ENCODE results near the gene LSM2.
"Not testable (repeated sequence)": the region's sequence is repeated elsewhere in the genome, so short reads cannot be mapped to it uniquely, and the experiment has no call there.

LSM2 gene

DNA sequence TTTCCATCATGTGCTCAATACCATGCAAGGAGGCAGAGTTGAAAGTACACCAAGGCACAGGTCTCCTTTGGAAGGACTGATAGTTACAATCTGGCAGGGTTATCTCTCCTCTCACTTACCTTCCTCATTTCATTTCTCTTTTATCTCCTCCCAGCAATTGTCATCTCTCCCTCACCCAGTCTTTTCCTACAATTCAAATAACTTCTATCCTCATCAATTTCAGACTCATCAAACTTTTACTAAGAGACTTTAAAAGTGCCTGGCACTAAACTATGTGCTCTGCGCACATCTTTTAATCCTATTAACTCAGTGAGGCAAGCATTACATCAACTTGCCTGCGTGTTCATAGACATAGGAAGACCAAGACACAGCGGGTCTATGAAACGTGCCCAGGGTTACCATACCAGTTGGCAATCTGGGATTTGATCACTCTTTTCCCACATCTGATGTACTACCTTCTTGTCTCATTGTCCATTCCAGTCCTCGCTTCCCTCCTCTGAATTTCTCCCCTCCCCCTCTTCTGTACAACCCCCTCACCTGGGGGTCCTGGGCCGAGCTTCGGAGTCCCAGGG is 12.4 kb downstream of the LSM2 start:
- peak; percentile 55 for DNase-seq
- Histone ChIP-seq H2BK120ac (ENCODE audit: low read depth, low read length) (peak overlapping the region; percentile 73), H4K91ac (ENCODE audit: low read length) (peak overlapping the region; percentile 86)

GRCh38 chr6:31793927-31794245 is 12.9 kb downstream of the LSM2 start:
- H2BK15ac ChIP-seq (ENCODE audit: low read depth, poor library complexity, severe bottlenecking); H2BK5ac ChIP-seq (ENCODE audit: low read depth, low read length, poor library complexity, severe bottlenecking); H3K27me3 ChIP-seq (ENCODE audit: control insufficient read depth in 1 of 2, insufficient read depth in 1 of 2, low read length in 2 of 2); H3K9me3 ChIP-seq (ENCODE audit: control insufficient read depth, low read length); H2AFZ ChIP-seq (ENCODE audit: low read depth, low read length); H3K14ac ChIP-seq (ENCODE audit: low read length in 2 of 2); H3K18ac ChIP-seq (ENCODE audit: low read depth in 1 of 2, low read length in 2 of 2); H3K23ac ChIP-seq (ENCODE audit: low read length in 2 of 2); H2BK120ac ChIP-seq (ENCODE audit: low read depth, low read length); H3K27ac ChIP-seq (ENCODE audit: low read length, poor library complexity, severe bottlenecking); H3K4me2 ChIP-seq (ENCODE audit: low read length, poor library complexity, severe bottlenecking); DNase-seq; H4K91ac ChIP-seq (ENCODE audit: low read length); H2BK12ac ChIP-seq (ENCODE audit: low read length in 2 of 2); H2AK5ac ChIP-seq (ENCODE audit: low read length, severe bottlenecking); H3K4ac ChIP-seq (ENCODE audit: low read depth in 1 of 2, low read length in 2 of 2); H4K8ac ChIP-seq (ENCODE audit: low read length): not testable (repeated sequence)
- Histone ChIP-seq H3K9ac (ENCODE audit: low read length) (peak overlapping the region; percentile 99), H3K36me3 (ENCODE audit: control insufficient read depth in 1 of 2, insufficient read depth in 2 of 2, low read depth in 1 of 2, low read length in 2 of 2) (peaks cover 31 to 40% of the 10 kb centered on the region in 2 experiments), H3K4me3 (ENCODE audit: insufficient read depth in 1 of 2, low read depth in 1 of 2, low read length in 2 of 2) (peak overlapping the region in 1 of 2 experiments; percentile 98), H3K4me1 (ENCODE audit: control insufficient read depth, insufficient read depth, low read depth, low read length) (peaks cover 15% of the 10 kb centered on the region), H3K79me1 (replicated peaks; ENCODE audit: low read length, poor library complexity, severe bottlenecking) (peaks cover 12% of the 10 kb centered on the region)
- 90% methylated on average over 6 of the region's 6 CpGs for WGBS

More for the DNA sequence above, 12.4 kb downstream of the LSM2 start:
- no peaks in the 10 kb centered on the region for H3K9me3 ChIP-seq (ENCODE audit: control insufficient read depth, low read length)
- H3K36me3 ChIP-seq (ENCODE audit: control insufficient read depth in 1 of 2, insufficient read depth in 2 of 2, low read depth in 1 of 2, low read length in 2 of 2) = peaks cover 26 to 38% of the 10 kb centered on the region in 2 experiments
- peak overlapping the region; percentile 21 for H2BK5ac ChIP-seq (ENCODE audit: low read depth, low read length, poor library complexity, severe bottlenecking)
- H3K14ac ChIP-seq (ENCODE audit: low read length in 2 of 2) = peak overlapping the region in 1 of 2 experiments; percentile 68
- H3K23ac ChIP-seq (ENCODE audit: low read length in 2 of 2) = no peak overlapping the region
- H3K4me3 ChIP-seq (ENCODE audit: insufficient read depth in 1 of 2, low read depth in 1 of 2, low read length in 2 of 2) = peak overlapping the region; percentile 74 to 98
- H2AFZ ChIP-seq (ENCODE audit: low read depth, low read length) = no peak overlapping the region
- peak overlapping the region; percentile 23 for H2AK5ac ChIP-seq (ENCODE audit: low read length, severe bottlenecking)
- H3K4me2 ChIP-seq (ENCODE audit: low read length, poor library complexity, severe bottlenecking) = peak overlapping the region; percentile 93
- peak overlapping the region; percentile 41 to 86 for H2BK12ac ChIP-seq (ENCODE audit: low read length in 2 of 2)
- H3K27ac ChIP-seq (ENCODE audit: low read length, poor library complexity, severe bottlenecking) = peak overlapping the region; percentile 38
- H4K8ac ChIP-seq (ENCODE audit: low read length) = peak overlapping the region; percentile 12
- peak overlapping the region; percentile 94 to 97 for H3K18ac ChIP-seq (ENCODE audit: low read depth in 1 of 2, low read length in 2 of 2)
- peaks cover 15% of the 10 kb centered on the region for H3K4me1 ChIP-seq (ENCODE audit: control insufficient read depth, insufficient read depth, low read depth, low read length)
- H2BK15ac ChIP-seq (ENCODE audit: low read depth, poor library complexity, severe bottlenecking) = peak overlapping the region; percentile 62
- peak overlapping the region; percentile 99 for H3K9ac ChIP-seq (ENCODE audit: low read length)
- H3K4ac ChIP-seq (ENCODE audit: low read depth in 1 of 2, low read length in 2 of 2) = peak overlapping the region; percentile 86 to 92
- H3K79me1 ChIP-seq (replicated peaks; ENCODE audit: low read length, poor library complexity, severe bottlenecking) = peaks cover 13% of the 10 kb centered on the region
- WGBS = 12% methylated on average over 7 of the region's 7 CpGs
- no peaks in the 10 kb centered on the region for H3K27me3 ChIP-seq (ENCODE audit: control insufficient read depth in 1 of 2, insufficient read depth in 1 of 2, low read length in 2 of 2)

DNA sequence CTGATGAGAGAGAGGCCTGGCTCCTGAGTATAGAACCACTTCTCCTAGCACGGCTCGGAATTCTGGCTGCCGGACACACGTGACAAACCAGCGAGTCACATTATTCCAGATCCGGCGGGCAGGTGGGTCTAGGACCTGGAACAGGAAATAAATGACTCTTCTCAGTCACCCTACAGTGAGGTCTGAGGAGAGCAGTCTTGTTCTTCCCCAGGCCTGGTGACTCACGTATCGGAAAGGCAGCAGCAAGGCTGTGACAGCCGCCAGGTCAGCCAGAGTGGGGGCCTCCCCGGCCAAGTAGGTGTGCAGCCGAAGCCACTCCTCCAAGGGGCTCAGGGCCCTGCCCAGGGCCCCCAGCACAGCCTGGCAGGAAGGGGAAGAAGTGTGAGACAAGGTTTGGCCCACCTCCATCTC is 14.0 kb downstream of the LSM2 start:
- peak overlapping the region; percentile 3 for H4K8ac ChIP-seq (ENCODE audit: low read length)
- H2AK5ac ChIP-seq (ENCODE audit: low read length, severe bottlenecking) = no peak overlapping the region
- no peaks in the 10 kb centered on the region for H3K27me3 ChIP-seq (ENCODE audit: control insufficient read depth in 1 of 2, insufficient read depth in 1 of 2, low read length in 2 of 2)
- no peak overlapping the region for H2BK120ac ChIP-seq (ENCODE audit: low read depth, low read length)
- H3K9ac ChIP-seq (ENCODE audit: low read length) = no peak overlapping the region
- H3K4ac ChIP-seq (ENCODE audit: low read depth in 1 of 2, low read length in 2 of 2) = peak overlapping the region in 1 of 2 experiments; percentile 35
- H2BK12ac ChIP-seq (ENCODE audit: low read length in 2 of 2) = peak overlapping the region in 1 of 2 experiments; percentile 10
- H2BK15ac ChIP-seq (ENCODE audit: low read depth, poor library complexity, severe bottlenecking) = no peak overlapping the region
- H3K4me2 ChIP-seq (ENCODE audit: low read length, poor library complexity, severe bottlenecking) = peak overlapping the region; percentile 32
- H3K4me3 ChIP-seq (ENCODE audit: insufficient read depth in 1 of 2, low read depth in 1 of 2, low read length in 2 of 2) = peak overlapping the region in 1 of 2 experiments; percentile 7
- H3K14ac ChIP-seq (ENCODE audit: low read length in 2 of 2) = no peak overlapping the region
- no peak overlapping the region for H2AFZ ChIP-seq (ENCODE audit: low read depth, low read length)
- no peak overlapping the region for H4K91ac ChIP-seq (ENCODE audit: low read length)
- peaks cover 12% of the 10 kb centered on the region for H3K79me1 ChIP-seq (replicated peaks; ENCODE audit: low read length, poor library complexity, severe bottlenecking)
- H3K36me3 ChIP-seq (ENCODE audit: control insufficient read depth in 1 of 2, insufficient read depth in 2 of 2, low read depth in 1 of 2, low read length in 2 of 2) = peaks cover 34 to 40% of the 10 kb centered on the region in 2 experiments
- H3K9me3 ChIP-seq (ENCODE audit: control insufficient read depth, low read length) = no peaks in the 10 kb centered on the region
- 51% methylated on average over 12 of the region's 12 CpGs for WGBS
- DNase-seq = peak; percentile 59
- H2BK5ac ChIP-seq (ENCODE audit: low read depth, low read length, poor library complexity, severe bottlenecking) = no peak overlapping the region
- peak overlapping the region; percentile 68 for H3K27ac ChIP-seq (ENCODE audit: low read length, poor library complexity, severe bottlenecking)
- peak overlapping the region in 1 of 2 experiments; percentile 82 for H3K18ac ChIP-seq (ENCODE audit: low read depth in 1 of 2, low read length in 2 of 2)
- H3K23ac ChIP-seq (ENCODE audit: low read length in 2 of 2) = peak overlapping the region in 1 of 2 experiments; percentile 48
- H3K4me1 ChIP-seq (ENCODE audit: control insufficient read depth, insufficient read depth, low read depth, low read length) = peaks cover 15% of the 10 kb centered on the region

DNA sequence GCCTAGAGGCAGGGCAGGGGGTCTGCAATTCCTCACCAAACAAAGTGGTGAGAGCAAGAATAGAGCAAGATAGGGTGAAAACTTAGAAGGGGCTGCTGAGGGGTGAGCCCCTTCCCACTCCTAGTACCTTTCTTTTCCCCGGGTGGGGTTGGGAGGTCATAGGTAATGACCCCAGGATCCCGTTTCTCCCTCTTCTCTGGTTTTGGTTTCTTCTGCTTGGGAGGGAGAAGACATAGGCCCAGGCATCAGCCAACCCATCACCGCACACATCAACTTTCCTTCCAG is 14.7 kb downstream of the LSM2 start:
- H3K4me3 ChIP-seq (ENCODE audit: insufficient read depth in 1 of 2, low read depth in 1 of 2, low read length in 2 of 2) = no peak overlapping the region
- peaks cover 37 to 38% of the 10 kb centered on the region in 2 experiments for H3K36me3 ChIP-seq (ENCODE audit: control insufficient read depth in 1 of 2, insufficient read depth in 2 of 2, low read depth in 1 of 2, low read length in 2 of 2)
- no peak overlapping the region for H2AK5ac ChIP-seq (ENCODE audit: low read length, severe bottlenecking)
- DNase-seq = no peak
- peaks cover 15% of the 10 kb centered on the region for H3K4me1 ChIP-seq (ENCODE audit: control insufficient read depth, insufficient read depth, low read depth, low read length)
- no peak overlapping the region for H3K9ac ChIP-seq (ENCODE audit: low read length)
- no peak overlapping the region for H4K91ac ChIP-seq (ENCODE audit: low read length)
- no peak overlapping the region for H2BK15ac ChIP-seq (ENCODE audit: low read depth, poor library complexity, severe bottlenecking)
- H3K4ac ChIP-seq (ENCODE audit: low read depth in 1 of 2, low read length in 2 of 2) = no peak overlapping the region
- 100% methylated on average over 1 of the region's 3 CpGs for WGBS
- no peak overlapping the region for H3K27ac ChIP-seq (ENCODE audit: low read length, poor library complexity, severe bottlenecking)
- H3K9me3 ChIP-seq (ENCODE audit: control insufficient read depth, low read length) = no peaks in the 10 kb centered on the region
- H3K27me3 ChIP-seq (ENCODE audit: control insufficient read depth in 1 of 2, insufficient read depth in 1 of 2, low read length in 2 of 2) = no peaks in the 10 kb centered on the region
- no peak overlapping the region for H3K4me2 ChIP-seq (ENCODE audit: low read length, poor library complexity, severe bottlenecking)
- no peak overlapping the region for H2BK5ac ChIP-seq (ENCODE audit: low read depth, low read length, poor library complexity, severe bottlenecking)
- no peak overlapping the region for H2BK12ac ChIP-seq (ENCODE audit: low read length in 2 of 2)
- no peak overlapping the region for H4K8ac ChIP-seq (ENCODE audit: low read length)
- peaks cover 12% of the 10 kb centered on the region for H3K79me1 ChIP-seq (replicated peaks; ENCODE audit: low read length, poor library complexity, severe bottlenecking)
- H3K18ac ChIP-seq (ENCODE audit: low read depth in 1 of 2, low read length in 2 of 2) = no peak overlapping the region
- H3K14ac ChIP-seq (ENCODE audit: low read length in 2 of 2) = no peak overlapping the region
- no peak overlapping the region for H2BK120ac ChIP-seq (ENCODE audit: low read depth, low read length)
- no peak overlapping the region for H2AFZ ChIP-seq (ENCODE audit: low read depth, low read length)
- no peak overlapping the region for H3K23ac ChIP-seq (ENCODE audit: low read length in 2 of 2)
